GM21737 (cell line): Measurements from ENCODE around the gene TFAP2A.
A peak's percentile ranks its signal among the peaks of the same experiment; 100 is the strongest.

ENCODE experiments used
- ATAC-seq: cut with Tn5 transposase; IDR thresholded peaks from one replicate; pipeline ENCODE4 v1.9.1; 2021; ENCODE audit warnings: mild to moderate bottlenecking, moderate library complexity; ENCODE audit not compliant: unreplicated experiment

TFAP2A gene

GRCh38 chr6:10426781-10427279, 12.0 kb upstream of the TFAP2A start:
- no peak for ATAC-seq

- peak; percentile 50 for ATAC-seq
Measured at GRCh38 chr6:10425975-10426780, 11.3 kb upstream of the TFAP2A start.

- ATAC-seq = no peak
Measured at GRCh38 chr6:10425176-10425974, 10.5 kb upstream of the TFAP2A start.

GRCh38 chr6:10424040-10424439, 9.2 kb upstream of the TFAP2A start:
- ATAC-seq = no peak

GRCh38 chr6:10422737-10423034, 7.8 kb upstream of the TFAP2A start:
- no peak for ATAC-seq

- no peak for ATAC-seq
Measured at GRCh38 chr6:10421921-10422736, 7.3 kb upstream of the TFAP2A start.

GRCh38 chr6:10421158-10421920, 6.5 kb upstream of the TFAP2A start:
- ATAC-seq = no peak

GRCh38 chr6:10420546-10421157, 5.8 kb upstream of the TFAP2A start:
- no peak for ATAC-seq

GRCh38 chr6:10419749-10420545, 5.1 kb upstream of the TFAP2A start:
- no peak for ATAC-seq

- no peak for ATAC-seq
Measured at GRCh38 chr6:10418862-10419748, 4.2 kb upstream of the TFAP2A start.

GRCh38 chr6:10418361-10418861, 3.5 kb upstream of the TFAP2A start:
- no peak for ATAC-seq

- ATAC-seq = no peak
Measured at GRCh38 chr6:10417681-10418104, 2.8 kb upstream of the TFAP2A start.

- ATAC-seq = no peak
Measured at GRCh38 chr6:10416863-10417641, 2.2 kb upstream of the TFAP2A start.

GRCh38 chr6:10416516-10416862, 1.6 kb upstream of the TFAP2A start:
- no peak for ATAC-seq

GRCh38 chr6:10415617-10416480, 975 bp upstream of the TFAP2A start:
- no peak for ATAC-seq
